Astrocyte (in vitro differentiated cells and primary cell): ENCODE results near the gene SERINC4. TPM values are rescaled to one million over a fixed set of nuclear protein-coding genes. Genes with fewer than 3 reads are reported as not detected.
A peak's percentile ranks its signal among the peaks of the same experiment; 100 is the strongest.
"Not testable (repeated sequence)": the region's sequence is repeated elsewhere in the genome, so short reads cannot be mapped to it uniquely, and the experiment has no call there.

Source experiments
- DNase-seq: peaks from one replicate; pipeline ENCODE4 v3.0.0-alpha.2; 2010; ENCODE audit warnings: low read depth
- FAIRE-seq: peaks from 2 replicates; lab custom pipeline; 2011; peaks lifted over from hg19 to GRCh38; lab: Jason Lieb, UNC
- H2AFZ ChIP-seq: 2 replicates; pipeline ENCODE4 v1.6.0; 2012; ENCODE audit warnings: low read depth, low read length, inconsistent platforms
- H3K27ac ChIP-seq: 2 replicates; pipeline ENCODE4 v1.5.1; 2011; ENCODE audit warnings: low read depth, low read length, inconsistent platforms
- H3K27me3 ChIP-seq: 2 replicates; pipeline ENCODE4 v1.6.0; 2011; ENCODE audit warnings: low read length, inconsistent platforms; ENCODE audit not compliant: insufficient read depth
- H3K36me3 ChIP-seq: 2 replicates; pipeline ENCODE4 v1.5.1; 2011; ENCODE audit warnings: low read length, inconsistent platforms; ENCODE audit not compliant: insufficient read depth
- H3K4me1 ChIP-seq: 2 replicates; pipeline ENCODE4 v1.5.1; 2011; ENCODE audit warnings: low read length, inconsistent platforms; ENCODE audit not compliant: insufficient read depth
- H3K4me2 ChIP-seq: 2 replicates; pipeline ENCODE4 v1.6.0; 2012; ENCODE audit warnings: low read length, inconsistent platforms
- H3K4me3 ChIP-seq: 2 replicates; pipeline ENCODE4 v1.5.1; 2011; ENCODE audit warnings: low read depth, mild to moderate bottlenecking, low read length, inconsistent platforms; ENCODE audit not compliant: insufficient read depth
- H3K79me2 ChIP-seq: 2 replicates; pipeline ENCODE4 v1.6.0; 2012; ENCODE audit warnings: mild to moderate bottlenecking, low read length, inconsistent platforms; ENCODE audit not compliant: insufficient read depth
- H3K9ac ChIP-seq: 2 replicates; pipeline ENCODE4 v1.6.0; 2012; ENCODE audit warnings: mild to moderate bottlenecking, low read length, inconsistent platforms
- H3K9me3 ChIP-seq: 2 replicates; pipeline ENCODE4 v1.5.1; 2012; ENCODE audit warnings: low read depth, mild to moderate bottlenecking, low read length, inconsistent platforms; ENCODE audit not compliant: insufficient read depth
- H4K20me1 ChIP-seq: 2 replicates; pipeline ENCODE4 v1.6.0; 2012; ENCODE audit warnings: low read length, inconsistent platforms; ENCODE audit not compliant: insufficient read depth
- H3K27ac Mint-ChIP-seq: one replicate; pipeline ENCODE4 v1.8.0; 2021; ENCODE audit warnings: mild to moderate bottlenecking, mixed read lengths; ENCODE audit not compliant: unreplicated experiment
- H3K27me3 Mint-ChIP-seq: one replicate; pipeline ENCODE4 v1.8.0; 2021; ENCODE audit warnings: low read depth, mixed read lengths; ENCODE audit not compliant: unreplicated experiment
- H3K36me3 Mint-ChIP-seq: one replicate; pipeline ENCODE4 v1.8.0; 2021; ENCODE audit warnings: low read depth, mixed read lengths; ENCODE audit not compliant: unreplicated experiment
- H3K4me1 Mint-ChIP-seq: one replicate; pipeline ENCODE4 v1.8.0; 2021; ENCODE audit warnings: low read depth, mixed read lengths; ENCODE audit not compliant: unreplicated experiment
- H3K4me3 Mint-ChIP-seq: one replicate; pipeline ENCODE4 v1.8.0; 2021; ENCODE audit warnings: mild to moderate bottlenecking, moderate library complexity, mixed read lengths; ENCODE audit not compliant: unreplicated experiment
- H3K9me3 Mint-ChIP-seq: one replicate; pipeline ENCODE4 v1.8.0; 2021; ENCODE audit warnings: mild to moderate bottlenecking, mixed read lengths; ENCODE audit not compliant: unreplicated experiment
- EZH2 ChIP-seq: IDR thresholded peaks from 2 replicates; pipeline ENCODE4 v1.6.1; 2012; ENCODE audit warnings: mild to moderate bottlenecking, low read length, inconsistent platforms; ENCODE audit not compliant: insufficient read depth
- total RNA-seq: library from RNA; stranded (reverse); gene quantifications from 2 replicates; pipeline ENCODE4 v1.2.1, GENCODE V29; 2021
- TF ChIP-seq, protein P1 (sequence below): IDR thresholded peaks from 2 replicates; pipeline ENCODE4 v1.5.1; 2011; ENCODE audit warnings: low read depth, mild to moderate bottlenecking, inconsistent platforms, low read length, moderate library complexity; ENCODE audit not compliant: insufficient read depth

The SERINC4 gene
- total RNA-seq, 1 donor from 2014 or later, result 0.30 TPM

GRCh38 chr15:43826029-43826507 is 26.0 kb upstream of the SERINC4 start:
- no peaks in the 10 kb centered on the region for H3K27me3 ChIP-seq
- H3K9me3 Mint-ChIP-seq, result no peaks in the 10 kb centered on the region
- DNase-seq (no peak), FAIRE-seq (no peak)
- H3K36me3 ChIP-seq, result no peaks in the 10 kb centered on the region
- peaks cover 9% of the 10 kb centered on the region for H3K4me1 Mint-ChIP-seq
- no peak overlapping the region for H3K27ac Mint-ChIP-seq
- peaks cover 12% of the 10 kb centered on the region for H3K4me1 ChIP-seq
- peak overlapping the region; percentile 95 for H3K4me2 ChIP-seq
- no peaks in the 10 kb centered on the region for H3K27me3 Mint-ChIP-seq
- H3K79me2 ChIP-seq, result peaks cover 41% of the 10 kb centered on the region
- H3K4me3 ChIP-seq, result no peak overlapping the region
- peaks cover 5% of the 10 kb centered on the region for H4K20me1 ChIP-seq
- H2AFZ ChIP-seq, result no peak overlapping the region
- H3K9ac ChIP-seq, result no peak overlapping the region
- no peak overlapping the region for H3K27ac ChIP-seq
- no peaks in the 10 kb centered on the region for H3K9me3 ChIP-seq
- no peak for TF ChIP-seq EZH2
- TF ChIP-seq, protein P1, sequence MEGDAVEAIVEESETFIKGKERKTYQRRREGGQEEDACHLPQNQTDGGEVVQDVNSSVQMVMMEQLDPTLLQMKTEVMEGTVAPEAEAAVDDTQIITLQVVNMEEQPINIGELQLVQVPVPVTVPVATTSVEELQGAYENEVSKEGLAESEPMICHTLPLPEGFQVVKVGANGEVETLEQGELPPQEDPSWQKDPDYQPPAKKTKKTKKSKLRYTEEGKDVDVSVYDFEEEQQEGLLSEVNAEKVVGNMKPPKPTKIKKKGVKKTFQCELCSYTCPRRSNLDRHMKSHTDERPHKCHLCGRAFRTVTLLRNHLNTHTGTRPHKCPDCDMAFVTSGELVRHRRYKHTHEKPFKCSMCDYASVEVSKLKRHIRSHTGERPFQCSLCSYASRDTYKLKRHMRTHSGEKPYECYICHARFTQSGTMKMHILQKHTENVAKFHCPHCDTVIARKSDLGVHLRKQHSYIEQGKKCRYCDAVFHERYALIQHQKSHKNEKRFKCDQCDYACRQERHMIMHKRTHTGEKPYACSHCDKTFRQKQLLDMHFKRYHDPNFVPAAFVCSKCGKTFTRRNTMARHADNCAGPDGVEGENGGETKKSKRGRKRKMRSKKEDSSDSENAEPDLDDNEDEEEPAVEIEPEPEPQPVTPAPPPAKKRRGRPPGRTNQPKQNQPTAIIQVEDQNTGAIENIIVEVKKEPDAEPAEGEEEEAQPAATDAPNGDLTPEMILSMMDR, result no peak
- no peak overlapping the region for H3K4me3 Mint-ChIP-seq
- H3K36me3 Mint-ChIP-seq, result peaks cover 2% of the 10 kb centered on the region

DNA sequence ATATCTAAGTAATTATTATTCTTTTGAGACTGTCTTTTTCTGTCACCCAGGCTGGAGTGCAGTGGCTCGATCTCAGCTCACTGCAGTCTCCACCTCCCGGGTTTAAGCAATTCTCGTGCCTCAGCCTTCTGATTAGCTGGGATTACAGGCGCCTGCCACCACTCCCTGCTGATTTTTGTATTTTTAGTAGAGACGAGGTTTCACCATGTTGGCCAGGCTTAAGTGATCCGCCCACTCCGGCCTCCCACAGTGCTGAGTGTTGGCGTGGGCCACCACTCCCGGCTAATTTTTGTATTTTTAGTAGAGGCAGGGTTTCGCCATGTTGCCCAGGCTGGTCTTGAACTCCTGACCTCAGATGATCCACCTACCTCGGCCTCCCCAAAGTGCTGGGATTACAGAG is 25.3 kb upstream of the SERINC4 start:
- H3K9ac ChIP-seq, H2AFZ ChIP-seq, H3K4me3 Mint-ChIP-seq, H3K4me3 ChIP-seq, H3K36me3 ChIP-seq, H3K4me2 ChIP-seq, H3K27ac ChIP-seq, H3K27ac Mint-ChIP-seq, H3K27me3 Mint-ChIP-seq, H3K9me3 Mint-ChIP-seq, H3K4me1 Mint-ChIP-seq, FAIRE-seq, H3K9me3 ChIP-seq, H3K27me3 ChIP-seq, DNase-seq, H3K36me3 Mint-ChIP-seq: not testable (repeated sequence)
- Histone ChIP-seq H3K79me2 (peaks cover 48% of the 10 kb centered on the region), H4K20me1 (peaks cover 10% of the 10 kb centered on the region), H3K4me1 (peaks cover 12% of the 10 kb centered on the region)

GRCh38 chr15:43824302-43825246 is 24.6 kb upstream of the SERINC4 start, which contains the start of gene MFAP1:
Gene MFAP1 (minus strand): TSS chr15:43824690. CDS start chr15:43824569, 121 bp downstream.
- peaks cover 9% of the 10 kb centered on the region for H3K4me1 Mint-ChIP-seq
- Histone ChIP-seq H3K4me2 (peak within 1 kb of the TSS; percentile 89), H2AFZ (peak within 1 kb of the TSS; percentile 65), H4K20me1 (peaks cover 10% of the 10 kb centered on the region), H3K27me3 (no peaks in the 10 kb centered on the region), H3K9me3 (no peaks in the 10 kb centered on the region), H3K4me1 (peaks cover 12% of the 10 kb centered on the region), H3K79me2 (peaks cover 56% of the 10 kb centered on the region), H3K4me3 (peak within 1 kb of the TSS; percentile 96), H3K9ac (peak within 1 kb of the TSS; percentile 99), H3K27ac (peak within 1 kb of the TSS; percentile 97), H3K36me3 (no peaks in the 10 kb centered on the region)
- H3K27ac Mint-ChIP-seq, result peak within 1 kb of the TSS; percentile 94
- no peaks in the 10 kb centered on the region for H3K27me3 Mint-ChIP-seq
- DNase-seq, result peak; percentile 97
- H3K4me3 Mint-ChIP-seq, result peak within 1 kb of the TSS; percentile 96
- H3K36me3 Mint-ChIP-seq, result peaks cover 2% of the 10 kb centered on the region
- FAIRE-seq, result peak; percentile 89
- TF ChIP-seq, protein P1, result no peak
- TF ChIP-seq EZH2, result no peak
- H3K9me3 Mint-ChIP-seq, result no peaks in the 10 kb centered on the region
